GM10847 (cell line): ENCODE results near the gene MKRN2OS.

Source experiments
- POLR2A ChIP-seq: IDR thresholded peaks from 2 replicates; pipeline ENCODE4 v1.6.1; 2011; ENCODE audit not compliant: insufficient read length; ENCODE audit errors: extremely low read depth

Gene MKRN2OS

DNA sequence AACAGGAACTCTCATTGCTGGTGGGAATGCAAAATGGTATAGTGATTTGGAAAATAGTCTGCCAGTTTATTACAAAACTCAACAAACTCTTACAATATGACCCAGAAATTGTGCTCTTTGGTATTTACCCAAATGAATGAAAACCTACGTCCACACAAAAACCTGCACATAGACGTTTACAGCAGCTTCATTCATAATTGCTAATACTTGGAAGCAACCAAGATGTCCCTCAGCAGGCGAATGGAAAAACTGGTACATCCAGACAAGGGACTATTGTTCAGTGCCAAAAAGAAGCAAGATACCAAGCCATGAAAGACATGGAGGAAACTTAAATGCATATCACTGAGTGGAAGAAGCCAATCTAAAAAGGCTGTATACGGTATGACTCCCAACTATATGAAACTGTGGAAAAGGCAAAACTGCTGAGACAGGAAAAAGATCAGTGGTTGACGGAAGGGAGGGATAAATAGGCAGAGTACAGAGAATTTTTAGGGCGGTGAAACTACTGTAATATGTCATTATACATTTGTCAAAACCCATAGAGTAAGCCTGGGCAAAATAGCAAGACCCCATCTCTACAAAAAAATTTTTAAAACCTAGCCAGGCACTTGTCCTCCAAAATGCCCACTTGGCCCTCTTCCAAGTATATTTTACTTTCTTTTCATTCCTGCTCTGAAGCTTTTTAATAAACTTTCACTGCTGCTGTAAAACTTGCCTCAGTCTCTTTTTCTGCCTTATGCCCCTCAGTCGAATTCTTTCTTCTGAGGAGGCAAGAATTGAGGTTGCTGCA lies 4.9 kb upstream of the MKRN2OS start:
- no peak for TF ChIP-seq POLR2A

- no peak for TF ChIP-seq POLR2A
Observed at GRCh38 chr3:12544652-12545472, 437 bp downstream of the MKRN2OS start.

GRCh38 chr3:12541625-12542024 lies 3.7 kb downstream of the MKRN2OS start:
- TF ChIP-seq POLR2A, result no peak

GRCh38 chr3:12536423-12536822 lies 8.9 kb downstream of the MKRN2OS start:
- no peak for TF ChIP-seq POLR2A

- no peak for TF ChIP-seq POLR2A
Observed at GRCh38 chr3:12532182-12532581, 13.1 kb downstream of the MKRN2OS start.

DNA sequence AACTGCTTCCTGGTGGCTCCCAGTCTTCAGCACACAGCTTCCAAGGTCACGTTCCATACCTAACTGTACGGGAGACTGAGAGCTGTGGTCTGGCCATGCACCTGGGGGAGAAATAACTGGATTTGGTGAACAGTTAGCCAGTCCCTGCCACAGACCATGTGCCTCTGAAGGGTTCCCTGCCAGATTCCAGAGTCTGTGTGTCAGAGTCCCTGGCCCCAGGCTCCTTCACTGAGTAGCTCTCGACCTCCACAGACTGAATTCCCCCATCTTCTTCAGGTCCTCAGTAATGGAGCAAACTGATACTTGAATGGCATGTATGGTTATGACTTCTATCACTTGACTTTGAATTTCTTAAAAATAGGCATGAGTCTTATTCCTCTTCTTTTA lies 17.5 kb downstream of the MKRN2OS start:
- TF ChIP-seq POLR2A, result no peak

GRCh38 chr3:12522721-12523120 lies 22.6 kb downstream of the MKRN2OS start:
- no peak for TF ChIP-seq POLR2A

DNA sequence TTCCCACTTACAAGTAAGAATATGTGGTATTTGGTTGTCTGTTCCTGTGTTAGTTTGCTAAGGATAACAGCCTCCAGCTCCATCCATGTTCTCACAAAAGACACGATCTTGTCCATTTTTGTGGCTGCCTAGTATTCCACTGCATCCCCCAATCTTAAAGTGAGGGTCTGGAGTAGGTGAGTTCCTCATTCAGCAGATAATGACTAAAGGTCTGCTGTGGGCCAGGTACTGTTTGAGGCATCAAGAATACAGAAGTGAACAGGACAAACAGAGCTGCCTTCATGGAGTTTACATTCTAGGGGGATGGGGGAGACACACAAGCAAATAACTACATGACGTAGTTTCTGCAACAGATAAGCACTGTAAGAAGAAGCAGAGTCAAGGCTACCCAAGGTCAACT lies 24.3 kb downstream of the MKRN2OS start:
- TF ChIP-seq POLR2A, result no peak

DNA sequence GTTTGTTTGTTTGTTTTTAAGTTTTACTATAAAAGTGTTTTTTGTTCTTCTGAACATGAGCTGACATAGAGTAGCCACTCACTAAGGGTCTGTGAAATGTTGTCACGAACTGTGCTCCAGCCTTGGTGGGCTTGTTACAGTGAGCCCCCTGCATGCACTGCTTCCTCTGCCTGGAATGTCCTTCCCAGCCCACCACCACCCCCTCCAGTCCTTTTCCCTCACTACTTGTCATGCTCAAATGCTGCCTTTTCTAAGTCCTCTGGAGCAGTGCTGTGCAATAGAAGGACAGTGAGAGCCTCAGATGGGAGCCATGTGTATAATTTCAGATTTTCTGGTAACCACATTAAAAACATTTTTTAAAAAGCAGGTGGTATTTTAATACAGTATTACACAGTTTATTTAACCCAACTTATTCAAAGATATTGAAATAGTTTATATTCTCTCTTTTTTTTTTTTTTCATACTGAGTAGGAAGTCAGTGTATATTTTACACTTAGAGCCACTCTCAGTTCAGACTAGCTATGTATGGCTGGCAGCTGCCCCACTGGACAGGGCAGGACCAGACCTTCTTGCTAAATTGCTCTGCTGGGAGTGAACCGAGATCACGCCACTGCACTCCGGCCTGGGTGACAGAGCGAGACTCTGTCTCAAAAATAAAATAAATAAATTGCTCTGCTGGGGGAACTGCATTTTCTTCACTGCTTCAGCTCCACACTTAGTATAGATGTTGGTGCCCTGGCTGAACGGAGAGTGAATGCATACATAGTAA lies 26.9 kb downstream of the MKRN2OS start:
- no peak for TF ChIP-seq POLR2A

DNA sequence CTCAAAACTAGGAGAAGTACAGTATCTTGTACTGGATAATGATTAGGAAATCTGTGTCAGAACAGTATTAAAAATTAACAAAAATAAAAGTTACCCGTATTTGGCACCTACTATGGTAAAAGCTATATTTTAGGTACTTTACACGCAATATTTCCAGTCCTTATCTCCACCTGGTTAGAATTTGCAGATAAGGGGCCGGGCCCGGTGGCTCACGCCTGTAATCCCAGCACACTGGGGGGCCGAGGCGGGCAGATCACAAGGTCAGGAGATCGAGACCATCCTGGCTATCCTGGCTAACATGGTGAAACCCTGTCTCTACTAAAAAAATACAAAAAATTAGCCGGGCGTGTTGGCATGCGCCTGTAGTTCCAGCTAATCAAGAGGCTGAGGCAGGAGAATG lies 28.4 kb downstream of the MKRN2OS start:
- TF ChIP-seq POLR2A, result no peak

DNA sequence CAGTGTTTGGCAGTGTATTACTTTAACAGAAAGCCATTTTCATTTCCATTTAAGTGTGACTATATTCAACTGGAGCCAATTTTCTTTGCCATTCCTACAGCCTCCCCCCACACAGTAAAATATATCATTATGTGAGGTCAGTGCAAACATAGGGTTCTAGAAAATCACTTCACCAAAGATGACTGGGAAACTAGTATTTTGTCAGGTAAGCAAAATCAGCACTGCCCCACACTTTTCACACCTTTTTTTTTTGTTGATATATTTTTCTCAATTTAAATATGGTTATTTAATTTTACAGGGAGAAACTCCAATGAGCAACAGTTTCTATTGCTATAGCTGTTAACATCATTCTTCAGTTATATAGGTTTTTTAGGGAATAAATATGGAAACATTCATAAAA lies 29.7 kb downstream of the MKRN2OS start:
- no peak for TF ChIP-seq POLR2A

- no peak for TF ChIP-seq POLR2A
Observed at GRCh38 chr3:12513694-12514446, 31.4 kb downstream of the MKRN2OS start.

GRCh38 chr3:12512534-12513118 lies 32.7 kb downstream of the MKRN2OS start:
- TF ChIP-seq POLR2A, result no peak

DNA sequence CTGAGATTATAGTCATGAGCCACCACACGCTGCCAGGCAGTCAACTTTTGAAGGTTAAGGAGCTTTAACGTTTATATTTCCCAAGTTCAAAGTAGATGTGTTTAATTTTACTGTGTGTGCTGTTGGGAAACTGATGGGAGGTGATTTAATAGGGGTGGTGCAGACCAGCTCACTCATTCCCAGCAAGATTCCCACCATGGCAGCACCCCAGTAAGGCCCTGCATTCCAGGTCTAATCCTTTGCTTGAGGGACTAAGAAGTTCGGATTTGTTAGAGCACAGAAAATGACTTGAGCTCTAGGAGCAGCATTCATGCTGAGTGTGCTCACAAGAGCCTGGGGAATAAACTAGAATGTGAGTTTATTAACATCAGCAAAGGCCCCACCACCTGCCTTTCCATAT lies 35.8 kb downstream of the MKRN2OS start:
- TF ChIP-seq POLR2A, result no peak

GRCh38 chr3:12508291-12508700 lies 37.0 kb downstream of the MKRN2OS start:
- no peak for TF ChIP-seq POLR2A
